HG02840 (cell line): ENCODE data around the gene VCL.
"Not testable (repeated sequence)": the region's sequence is repeated elsewhere in the genome, so short reads cannot be mapped to it uniquely, and the experiment has no call there.

ENCODE experiments used
- ATAC-seq: cut with Tn5 transposase; IDR thresholded peaks from one replicate; pipeline ENCODE4 v1.9.1; 2021; ENCODE audit warnings: mild to moderate bottlenecking, moderate library complexity, moderate number of reproducible peaks; ENCODE audit not compliant: unreplicated experiment, low FRiP score

Gene VCL

DNA sequence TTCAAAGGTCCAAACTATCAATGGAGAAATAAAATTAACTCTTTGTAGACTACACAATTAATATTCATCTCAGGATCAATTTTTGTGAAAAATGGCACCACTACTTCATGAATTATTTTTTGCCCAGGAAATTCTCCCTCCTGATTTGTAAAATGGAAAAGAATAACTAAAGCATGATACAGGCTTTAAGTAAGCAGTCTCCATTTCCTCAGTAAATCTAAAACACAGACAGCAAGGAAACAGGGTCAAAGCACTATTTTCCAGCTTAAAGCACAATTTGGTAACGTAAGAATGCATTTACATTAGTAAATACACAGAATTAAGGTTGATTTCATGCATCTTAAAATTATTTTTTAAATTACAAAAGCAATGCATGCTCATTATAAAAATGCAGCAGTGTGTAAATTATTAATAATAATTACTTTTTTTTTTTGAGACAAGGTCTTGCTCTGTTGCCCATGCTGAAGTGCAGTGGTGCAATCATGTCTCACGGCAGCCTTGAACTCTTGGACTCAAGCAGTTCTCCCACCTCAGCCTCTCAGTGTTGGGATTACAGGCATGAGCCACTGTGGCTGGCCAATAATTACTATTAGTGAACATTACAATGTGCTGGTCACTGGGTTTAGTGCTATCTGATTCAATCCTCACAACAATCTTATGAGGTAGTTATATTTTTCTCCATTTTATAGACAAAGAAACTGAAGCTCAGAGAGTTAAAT is 26.1 kb upstream of the VCL start:
- no peak for ATAC-seq

DNA sequence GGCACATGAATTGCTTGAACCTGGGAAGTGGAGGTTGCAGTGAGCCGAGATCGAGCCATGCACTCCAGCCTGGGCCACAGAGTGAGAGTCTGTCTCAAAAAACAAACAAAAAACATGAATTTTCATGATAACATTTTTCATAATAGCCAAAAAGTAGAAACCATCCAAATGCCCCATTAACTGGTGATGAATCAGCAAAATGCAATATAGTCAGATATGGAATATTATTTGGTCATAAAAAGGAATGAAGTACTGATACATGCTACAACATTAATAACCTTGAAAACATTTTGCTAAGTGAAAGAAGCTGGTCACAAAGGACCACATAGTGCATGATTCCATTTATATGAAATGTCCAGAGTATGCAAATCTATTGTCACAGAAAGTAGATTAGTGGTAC is 24.5 kb upstream of the VCL start:
- ATAC-seq, result no peak

DNA sequence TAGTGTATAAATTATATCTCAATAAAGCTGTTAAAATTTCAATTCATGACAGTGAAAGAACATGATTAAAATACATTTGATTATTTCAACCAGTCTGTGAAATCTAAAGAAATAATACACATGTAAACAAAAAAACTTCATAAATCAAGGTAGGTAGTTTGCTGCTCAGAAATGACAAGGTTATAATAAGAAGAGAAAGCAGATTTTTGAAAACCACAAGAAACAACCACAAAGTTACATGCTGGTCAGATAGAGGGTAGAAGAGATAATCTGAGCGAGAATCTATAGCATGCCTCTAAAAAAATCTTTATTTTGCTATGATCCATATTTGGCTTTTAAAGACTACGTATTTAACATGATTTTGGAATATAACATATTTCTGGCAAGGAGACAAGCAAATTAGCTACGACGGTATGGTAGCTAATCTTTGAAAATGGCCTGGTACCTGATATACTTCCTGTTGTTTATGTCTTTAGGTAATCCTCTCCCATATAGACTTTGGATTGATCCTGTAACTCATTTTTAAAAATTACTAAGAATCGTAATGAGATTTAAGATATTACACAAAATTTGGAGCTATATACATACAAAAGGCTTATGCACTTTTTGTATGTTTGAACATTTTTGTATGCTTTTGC is 23.5 kb upstream of the VCL start:
- ATAC-seq, result no peak

DNA sequence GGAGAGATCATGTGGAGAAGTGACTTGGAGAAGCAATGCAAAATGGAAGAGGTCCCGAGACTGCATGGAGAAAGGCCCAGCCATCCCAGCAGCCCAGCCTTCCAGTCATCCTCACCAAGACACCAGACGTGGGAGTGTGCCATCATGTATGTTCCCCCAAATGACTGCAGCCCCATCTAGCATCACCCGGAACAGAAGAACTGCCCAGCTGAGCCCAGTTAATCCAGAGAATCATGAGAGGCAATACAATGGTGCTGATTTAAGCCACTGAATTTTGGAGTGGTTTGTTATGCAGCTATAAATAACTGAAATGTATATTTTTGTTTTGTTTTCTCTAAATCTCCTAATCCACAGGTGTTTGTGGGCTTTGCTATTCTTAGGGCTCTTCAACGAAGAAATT is 22.5 kb upstream of the VCL start:
- ATAC-seq, result no peak

DNA sequence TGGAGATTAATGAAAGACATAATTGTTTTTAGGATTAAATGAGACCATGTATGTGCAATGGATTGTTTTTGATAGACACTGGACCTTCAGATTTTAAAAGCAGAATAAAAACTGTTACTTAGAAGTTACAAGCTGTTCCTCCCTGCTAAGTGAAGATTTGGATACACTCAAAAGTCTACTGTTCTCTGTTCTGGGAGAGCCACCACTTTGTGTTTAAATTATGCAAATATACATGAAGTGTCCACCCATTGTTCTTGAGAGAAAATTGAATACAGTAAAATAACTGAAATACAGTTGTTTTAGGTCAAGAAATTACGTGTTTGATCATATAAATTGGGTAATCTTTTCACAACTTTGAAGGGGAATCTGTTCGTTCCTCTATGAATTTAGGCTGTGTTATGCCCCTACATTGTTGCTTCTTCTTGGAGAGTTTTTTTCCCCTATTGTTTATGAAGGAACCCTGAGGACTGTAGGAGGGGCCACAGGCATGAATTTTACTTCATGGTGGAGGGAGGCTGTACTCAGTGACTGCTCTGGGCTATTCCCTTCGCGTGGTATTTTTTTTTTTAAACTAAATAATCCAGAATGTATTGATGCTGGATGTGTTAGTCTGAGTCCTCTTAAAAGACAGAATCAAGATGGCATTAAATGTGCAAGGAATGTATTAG is 18.6 kb upstream of the VCL start:
- no peak for ATAC-seq

DNA sequence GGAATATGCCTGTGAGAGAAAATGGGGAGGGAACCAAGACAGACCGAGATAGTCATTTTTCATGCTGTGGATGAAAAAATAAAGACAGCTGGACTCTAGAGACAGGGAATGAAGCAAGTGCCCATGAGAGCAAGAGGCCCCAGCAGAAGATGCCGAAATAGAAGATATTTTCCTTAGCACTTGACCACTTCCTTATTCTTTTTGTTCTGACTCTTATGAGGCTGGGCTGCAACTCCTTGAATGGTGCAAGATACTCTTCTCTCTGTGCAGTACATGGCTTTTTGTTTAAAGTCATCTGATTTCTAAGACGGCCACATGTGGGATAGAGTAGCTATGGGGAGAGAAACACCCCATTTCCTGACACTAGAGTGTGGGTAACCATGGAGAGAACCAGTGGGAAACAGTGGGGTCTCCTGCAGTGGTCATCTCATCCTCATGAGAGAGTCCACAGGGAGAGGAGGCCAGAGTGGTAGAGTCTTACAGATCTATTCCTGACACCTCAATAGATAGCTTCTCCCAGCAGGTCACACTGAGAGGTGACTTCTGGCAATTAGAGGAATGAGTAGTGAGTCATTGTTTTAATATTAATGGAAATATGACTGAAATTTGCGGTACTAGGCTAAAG is 18.0 kb upstream of the VCL start:
- no peak for ATAC-seq

DNA sequence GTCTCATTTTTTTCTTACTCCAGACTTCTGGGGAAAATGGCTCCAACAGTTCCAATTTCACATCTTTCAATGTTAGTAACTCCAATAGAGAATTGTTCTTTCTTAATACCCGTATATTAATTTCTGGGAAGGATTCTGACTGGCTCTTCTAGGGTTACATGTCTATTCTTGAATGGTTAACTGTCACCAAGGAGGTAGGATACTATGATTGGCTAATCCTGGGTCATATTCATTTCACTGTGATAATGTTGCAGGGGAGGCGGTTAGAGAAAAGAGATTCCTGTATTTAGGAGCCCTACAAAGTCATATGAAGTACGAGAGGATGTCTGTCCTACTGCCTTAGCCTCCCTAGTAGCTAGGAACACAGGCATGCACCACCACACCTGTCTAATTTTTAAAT is 16.1 kb upstream of the VCL start:
- ATAC-seq, result no peak

DNA sequence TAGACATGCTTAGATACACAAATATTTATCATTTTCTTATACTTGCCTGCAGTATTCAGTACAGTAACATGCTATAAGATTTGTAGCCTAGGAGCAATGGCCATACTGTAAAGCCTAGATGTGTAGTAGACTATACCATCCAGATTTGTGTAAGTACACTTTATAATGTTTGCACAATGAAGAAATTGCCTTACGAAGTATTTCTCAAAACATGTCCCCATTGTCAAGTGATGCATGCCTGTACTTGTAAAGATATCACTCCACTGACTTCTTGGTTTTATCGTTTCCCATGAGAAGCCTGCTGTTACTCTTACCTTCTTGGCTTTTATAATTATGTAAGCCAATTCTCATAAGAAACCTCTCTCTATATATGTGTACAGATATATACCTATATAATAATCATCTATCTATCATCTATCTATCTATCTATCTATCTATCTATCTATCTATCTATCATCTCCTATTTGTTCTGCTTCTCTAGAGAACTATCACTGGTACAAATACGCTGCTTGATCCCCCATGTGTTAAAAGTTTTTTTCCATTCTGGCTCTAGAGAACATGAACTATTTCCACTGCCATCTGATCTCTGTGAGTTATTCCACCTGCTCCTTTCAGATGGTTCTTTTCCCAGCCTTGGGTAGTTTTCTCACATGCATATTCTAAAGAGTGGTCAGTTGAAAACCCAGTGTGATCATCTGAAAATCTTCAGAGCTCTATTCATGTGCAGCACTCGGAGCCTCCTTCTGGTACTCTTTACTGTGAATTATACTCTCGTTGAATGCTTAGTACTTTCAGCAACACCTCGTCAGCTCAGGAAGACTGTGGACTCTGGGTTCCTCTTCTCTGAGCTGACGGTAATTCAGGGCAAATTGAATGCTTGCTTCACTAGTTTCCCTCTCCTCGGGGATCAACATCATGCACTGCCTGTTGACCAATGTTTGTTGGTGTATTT is 14.5 kb upstream of the VCL start:
- no peak for ATAC-seq

DNA sequence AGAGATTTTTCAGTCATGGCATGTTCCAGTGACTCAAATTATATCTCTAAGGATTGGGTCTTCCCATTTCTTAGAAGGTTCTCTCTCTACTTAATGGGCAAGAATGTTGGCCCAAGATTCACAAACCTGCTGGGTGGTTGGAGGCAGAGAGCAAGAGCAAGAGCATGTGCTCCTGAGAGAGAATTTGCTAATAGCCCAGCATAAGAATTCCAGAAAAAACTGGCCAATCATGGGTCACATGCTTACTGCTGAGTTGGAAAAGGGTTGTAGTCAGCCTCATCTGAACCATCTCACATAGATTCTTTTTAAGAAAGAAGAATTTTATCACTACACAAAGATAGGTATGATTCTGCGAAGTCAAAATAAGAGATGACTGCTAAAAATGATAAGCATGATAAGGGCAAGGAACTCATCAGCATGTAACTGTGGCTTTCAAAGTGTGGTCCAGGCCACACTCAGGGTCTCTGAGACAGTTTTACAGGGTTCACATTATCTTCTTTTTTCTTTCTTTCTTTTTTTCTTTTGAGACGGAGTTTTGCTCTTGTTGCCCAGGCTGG is 8.2 kb upstream of the VCL start:
- no peak for ATAC-seq

DNA sequence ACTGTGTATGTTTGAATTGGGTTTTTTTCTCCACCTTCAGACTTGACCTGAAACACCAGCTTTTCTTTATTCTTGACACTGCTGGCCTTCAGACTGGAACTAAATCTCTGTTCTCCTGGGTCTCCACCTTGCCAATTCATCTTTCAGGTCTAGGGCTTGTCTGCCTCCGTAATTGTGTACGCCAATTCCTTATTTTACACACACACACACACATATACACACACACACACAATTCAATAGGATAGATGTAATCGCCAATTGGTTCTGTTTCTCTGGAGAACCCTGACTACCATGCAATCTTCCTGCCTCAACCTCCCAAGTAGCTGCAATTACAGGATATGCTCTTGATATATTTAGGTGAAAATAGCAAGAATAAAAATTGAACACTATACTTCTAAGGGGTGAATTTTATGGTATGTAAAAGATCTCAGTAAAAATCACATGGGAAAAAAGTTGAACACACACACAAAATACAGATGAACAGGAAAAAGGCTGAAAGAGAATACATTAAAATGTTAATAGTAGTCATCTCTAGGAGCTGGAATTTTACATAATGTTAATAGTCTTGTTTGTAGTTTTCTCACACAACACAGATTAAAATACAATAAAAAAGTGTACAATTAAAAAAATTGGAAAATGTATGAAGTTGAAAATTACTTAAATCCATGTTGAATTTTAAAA is 6.6 kb upstream of the VCL start:
- ATAC-seq, result no peak

DNA sequence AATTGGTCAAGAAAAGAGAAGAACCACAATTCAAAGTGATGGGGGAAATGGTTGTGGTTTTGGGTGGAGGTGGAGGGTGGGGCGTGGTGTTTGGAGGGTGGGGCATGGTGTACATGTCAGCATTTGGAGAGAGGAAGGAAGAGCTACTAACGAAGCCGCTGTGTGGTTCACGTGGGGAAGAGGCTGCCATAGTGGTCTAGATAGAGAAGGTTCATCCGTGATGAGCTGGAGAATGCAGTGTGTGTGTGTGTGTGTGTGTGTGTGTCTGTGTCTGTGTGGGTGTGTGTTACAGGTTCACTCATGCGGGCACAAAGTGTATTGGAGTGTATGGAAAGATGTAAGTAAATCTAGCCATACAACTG is 6.1 kb upstream of the VCL start:
- ATAC-seq, result no peak

DNA sequence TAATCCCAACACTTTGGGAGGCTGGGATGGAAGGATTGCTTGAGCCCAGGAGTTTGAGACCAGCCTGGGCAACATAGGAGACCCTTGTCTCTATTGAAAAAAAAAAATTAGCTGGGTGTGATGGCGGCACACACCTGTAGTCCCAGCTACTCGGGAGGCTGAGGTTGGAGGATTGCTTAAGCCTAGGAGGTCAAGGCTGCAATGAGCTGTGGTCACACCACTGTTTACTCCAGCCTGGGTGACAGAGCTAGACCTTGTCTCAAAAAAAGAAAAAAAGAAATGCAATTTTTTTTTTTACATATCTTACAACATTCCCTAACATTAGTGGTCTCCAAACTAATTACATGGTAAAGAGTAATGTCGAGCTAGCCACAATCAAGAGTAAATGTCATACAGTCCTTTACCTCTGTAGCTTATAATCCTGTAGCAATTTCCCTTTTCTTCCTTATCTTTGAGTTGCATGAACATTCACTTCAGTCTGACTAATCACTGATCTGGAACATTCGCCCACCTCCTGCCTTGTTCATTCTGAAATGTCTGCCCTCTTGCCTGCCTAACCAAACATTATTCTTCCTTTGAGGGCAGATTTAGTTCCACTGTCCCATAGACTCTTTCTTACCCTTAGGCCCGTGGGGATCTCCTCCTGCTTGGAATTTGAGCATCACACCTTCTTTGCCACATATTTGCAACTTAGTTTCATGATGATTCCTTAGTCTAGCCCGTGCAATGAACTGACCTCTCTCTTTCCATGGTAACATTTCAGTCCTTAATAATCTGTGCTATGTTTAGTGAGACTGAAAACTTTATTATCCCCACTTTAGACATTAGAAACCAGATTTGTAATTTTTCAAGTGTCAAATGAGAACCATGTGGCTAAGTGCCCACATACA is 4.8 kb upstream of the VCL start:
- no peak for ATAC-seq

DNA sequence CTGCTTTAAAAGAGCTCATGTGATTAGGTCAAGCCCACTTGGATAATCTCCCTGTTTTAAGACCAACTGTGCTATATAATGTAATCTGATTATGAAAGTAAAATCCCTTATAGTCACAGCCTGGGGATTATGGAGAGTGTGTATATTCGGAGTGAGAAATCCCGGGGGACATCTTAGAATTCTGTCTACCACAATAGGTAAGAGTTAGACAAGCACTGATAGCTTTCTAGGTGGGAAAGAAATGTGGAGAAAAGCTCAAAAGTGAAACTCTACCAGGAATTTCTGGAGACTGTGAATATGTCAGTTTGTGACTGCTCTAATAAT is 2.9 kb upstream of the VCL start:
- ATAC-seq, result no peak

DNA sequence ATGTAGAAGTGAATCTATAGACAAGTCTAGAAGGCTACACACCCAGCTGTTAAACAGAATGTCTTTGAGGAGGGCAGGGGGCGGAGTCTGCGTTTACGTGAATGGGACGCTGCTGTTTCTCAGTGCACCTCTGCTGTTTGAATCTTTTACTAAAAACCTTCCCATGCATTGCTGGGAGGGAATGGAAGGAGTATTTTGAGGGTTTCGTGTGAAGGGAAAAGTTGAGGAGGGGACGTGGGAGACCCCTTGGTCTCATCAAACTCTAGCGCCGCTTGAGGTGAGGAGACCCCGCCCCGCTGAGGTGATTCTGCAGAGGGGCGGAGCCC is 492 bp upstream of the VCL start:
- ATAC-seq, result peak; percentile 68

DNA sequence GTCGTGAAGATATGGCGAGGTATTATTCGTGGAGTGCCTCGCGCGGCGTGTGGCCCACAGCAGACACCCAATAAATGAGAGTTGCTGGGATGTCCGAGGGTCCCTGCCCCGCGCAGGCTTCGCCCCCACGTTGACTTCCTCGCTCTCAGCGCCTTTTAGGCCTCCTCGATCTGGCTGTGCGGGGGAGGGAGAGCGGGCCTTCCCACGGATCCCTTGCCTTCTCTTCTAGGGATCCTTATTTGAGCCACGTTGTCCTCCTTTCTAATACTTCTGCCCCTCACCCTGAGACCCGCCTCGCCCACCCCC is 660 bp downstream of the VCL start:
- ATAC-seq, result no peak

DNA sequence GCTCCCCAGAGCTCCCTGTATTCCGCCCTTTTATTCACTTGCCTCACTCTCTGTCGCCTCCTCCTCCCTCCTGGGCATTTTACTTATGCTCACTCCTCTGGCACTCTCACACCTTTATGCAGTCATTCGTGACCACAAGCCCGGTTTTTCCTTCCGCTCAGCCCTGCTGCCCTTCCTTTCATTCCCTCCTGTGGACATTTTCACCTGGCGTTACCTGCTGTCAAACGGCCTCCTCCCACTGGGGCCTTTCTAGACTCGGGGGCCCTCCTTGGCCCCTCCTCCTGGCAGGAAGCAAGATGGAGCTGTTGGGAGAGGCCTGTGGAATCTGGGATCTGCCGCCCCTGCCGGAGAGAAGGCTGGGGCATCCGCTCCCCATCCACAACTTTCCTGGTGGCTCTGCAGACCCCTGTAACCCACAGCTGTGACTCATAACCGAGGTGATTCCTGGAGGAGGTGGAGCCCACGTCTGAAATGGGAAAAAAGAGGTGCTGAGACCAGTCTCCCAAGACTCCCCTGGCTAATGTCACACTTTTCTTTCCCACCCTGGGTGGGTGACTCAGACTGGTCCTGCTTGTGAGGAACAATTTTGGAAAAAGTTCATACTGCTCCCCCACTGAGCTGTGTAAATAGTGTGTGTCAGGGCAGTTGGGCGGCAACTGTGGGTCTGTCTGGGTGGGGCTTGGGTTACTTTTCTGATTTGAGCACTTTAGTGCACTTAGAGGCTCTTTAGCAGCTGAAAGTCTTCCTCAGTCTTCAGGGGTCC is 1.2 kb downstream of the VCL start:
- ATAC-seq, result no peak

DNA sequence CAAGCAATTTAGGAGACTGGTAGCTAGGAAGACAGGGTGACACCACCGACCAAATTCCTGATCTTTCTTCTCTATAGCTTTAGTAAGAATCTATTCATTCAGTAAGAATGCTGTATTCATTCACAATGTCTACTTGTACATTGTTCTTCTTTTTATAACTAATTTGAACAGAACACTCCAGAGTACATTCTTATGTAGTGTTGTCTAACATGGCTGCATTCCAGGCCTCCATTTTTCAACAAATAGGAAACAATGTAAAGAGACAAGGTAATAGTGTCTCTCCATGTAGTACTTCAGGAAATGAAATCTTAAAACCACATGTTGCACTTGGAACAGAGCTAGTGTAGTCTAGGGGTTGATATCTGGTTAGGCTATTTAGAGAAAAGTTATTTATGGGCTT is 1.8 kb downstream of the VCL start:
- ATAC-seq, result no peak

DNA sequence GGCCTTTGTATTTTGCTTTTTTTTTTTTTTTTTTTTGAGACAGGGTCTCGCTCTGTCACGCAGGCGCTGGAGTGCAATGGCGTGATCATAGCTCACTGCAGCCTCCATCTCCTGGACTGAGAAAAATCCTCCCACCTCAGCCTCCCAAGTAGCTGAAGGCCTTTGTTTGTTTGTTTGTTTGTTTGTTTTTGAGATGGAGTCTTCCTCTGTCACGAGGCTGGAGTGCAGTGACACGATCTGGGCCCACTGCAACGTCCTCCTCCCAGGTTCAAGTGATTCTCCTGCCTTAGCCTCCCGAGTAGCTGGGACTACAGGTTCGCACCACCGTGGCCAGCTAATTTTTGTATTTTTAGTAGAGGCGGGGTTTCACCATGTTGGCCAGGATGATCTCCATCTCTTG is 2.3 kb downstream of the VCL start:
- ATAC-seq, result not testable (repeated sequence)
